PFSK-1 (cell line): ENCODE measurements around the gene POSTN.
A peak's percentile ranks its signal among the peaks of the same experiment; 100 is the strongest.

Experiments
- FOXP2 ChIP-seq: optimal IDR thresholded peaks from 2 replicates; pipeline ENCODE3; 2011; ENCODE audit warnings: borderline replicate concordance, control low read depth, inconsistent platforms; ENCODE audit not compliant: insufficient read depth; ENCODE audit errors: extremely low read length, extremely low read depth
- POLR2AphosphoS5 ChIP-seq: IDR thresholded peaks from 2 replicates; pipeline ENCODE4 v1.6.1; 2012; ENCODE audit warnings: low read depth, mild to moderate bottlenecking, control low read depth, low read length, moderate library complexity
- REST ChIP-seq, 2 experiments: IDR thresholded peaks; 2 replicates each; pipeline versions ENCODE4 v1.6.1 to v1.8.0; 2011 to 2012; ENCODE audit warnings: low read depth in 2 of 2, low read length in 2 of 2, control low read depth in 1 of 2, inconsistent platforms in 1 of 2, mild to moderate bottlenecking in 1 of 2, moderate library complexity in 1 of 2; ENCODE audit not compliant: insufficient read depth in 1 of 2
- SIN3A ChIP-seq: IDR thresholded peaks from 2 replicates; pipeline ENCODE4 v1.6.1; 2012; ENCODE audit warnings: mild to moderate bottlenecking, low read length, moderate library complexity, borderline replicate concordance; ENCODE audit not compliant: insufficient read depth
- TAF1 ChIP-seq: IDR thresholded peaks from 2 replicates; pipeline ENCODE4 v1.6.1; 2012; ENCODE audit warnings: low read length, control low read depth, borderline replicate concordance; ENCODE audit not compliant: insufficient read depth

DNA sequence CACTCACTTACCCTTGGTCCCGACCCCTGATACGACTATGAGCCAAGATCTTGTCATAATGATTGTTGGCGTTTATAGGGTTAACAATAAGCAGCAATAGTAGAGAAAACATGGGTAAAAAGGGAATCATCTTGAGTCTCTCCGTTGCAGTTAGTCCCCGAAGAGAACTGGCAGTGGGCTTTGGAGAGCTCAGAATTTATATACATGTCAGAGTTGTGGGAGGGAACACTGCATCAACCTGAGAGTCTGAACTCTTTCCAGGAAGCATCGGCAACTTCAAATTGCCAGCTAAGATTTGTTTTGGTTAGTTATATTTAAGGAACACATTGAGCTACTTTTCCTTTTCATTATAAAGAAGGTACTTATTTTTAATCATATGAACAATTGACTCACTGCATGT is at the start of gene POSTN:
- no peak for TF ChIP-seq TAF1
- peak; percentile 38; the same call in 1 of the 2 replicates for TF ChIP-seq POLR2AphosphoS5
- no peak for TF ChIP-seq REST (IDR thresholded peaks at IDR 0.05; ENCODE audit: insufficient read depth in 1 of 2, low read depth in 2 of 2, low read length in 2 of 2)
- no peak for TF ChIP-seq SIN3A
- TF ChIP-seq FOXP2, result no peak
